Left ventricle myocardium inferior (tissue), 1 donor: Measurements from ENCODE around the gene RASGRP3. TPM values are rescaled to one million over a fixed set of nuclear protein-coding genes. Genes with fewer than 3 reads are reported as not detected.

Source experiments
- DNase-seq: peaks from one replicate; pipeline ENCODE4 v3.0.0-alpha.2; 2020
- H3K27ac ChIP-seq: fragments of 200-600 bp; replicated peaks from 2 replicates; pipeline ENCODE4 v1.8.0; 2021
- H3K27me3 ChIP-seq: fragments of 200-600 bp; 2 replicates; pipeline ENCODE4 v1.8.0; 2021; ENCODE audit warnings: low read depth
- H3K36me3 ChIP-seq: fragments of 200-600 bp; 2 replicates; pipeline ENCODE4 v1.8.0; 2021
- H3K4me1 ChIP-seq: fragments of 200-600 bp; 2 replicates; pipeline ENCODE4 v1.8.0; 2021
- H3K4me3 ChIP-seq: fragments of 200-600 bp; 2 replicates; pipeline ENCODE4 v1.8.0; 2021; ENCODE audit warnings: mild to moderate bottlenecking, moderate library complexity
- H3K9me3 ChIP-seq: fragments of 200-600 bp; replicated peaks from 2 replicates; pipeline ENCODE4 v1.8.0; 2021
- intact Hi-C: fragments of 100-400 bp; cut with micrococcal nuclease; formaldehyde crosslinking; loops from one replicate; pipeline ENCODE4 v1.11.0; 2022
- total RNA-seq: library from RNA; stranded (reverse); fragmentation: NEBNext Ultra II Directional; extraction: Animal tissue kit (Norgen Biotek cat#: 25700); gene quantifications from one replicate; pipeline ENCODE4 v1.2.1, GENCODE V29; 2021
- TF ChIP-seq, protein P1 (sequence below): fragments of 200-600 bp; IDR thresholded peaks from 2 replicates; pipeline ENCODE4 v1.8.0; 2021; ENCODE audit warnings: antibody characterized with exemption, mild to moderate bottlenecking, borderline replicate concordance
- donor health status: DM: no; HTN: yes; CAD: no; lungs with severe emphysema.

The RASGRP3 gene
- total RNA-seq, 1 donor from 2014 or later: 69.2 TPM

DNA sequence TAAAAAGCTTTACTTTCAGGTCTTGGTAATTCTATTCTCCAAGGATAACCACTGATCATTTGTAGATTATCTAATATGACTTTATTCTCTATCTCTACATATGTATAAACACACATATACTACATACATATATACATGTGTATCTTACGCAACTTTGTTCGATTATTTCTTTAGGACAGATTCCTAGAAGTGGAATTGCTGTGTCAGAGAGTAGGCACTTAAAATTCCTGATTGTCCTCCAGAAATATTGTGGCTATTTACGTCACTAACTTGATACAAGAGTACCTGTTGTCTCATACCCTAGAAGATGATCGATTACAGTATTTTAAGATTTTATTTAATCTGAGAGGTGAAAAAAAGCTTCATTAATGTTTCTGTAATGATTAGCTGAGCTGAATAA lies 64.8 kb downstream of the RASGRP3 start:
- H3K4me1 ChIP-seq: peaks cover 43% of the 10 kb centered on the region
- no peak for DNase-seq
- peak overlapping the region; percentile 71 for H3K27ac ChIP-seq
- intact Hi-C loops: no loop called here
- peaks cover 31% of the 10 kb centered on the region for H3K36me3 ChIP-seq
- H3K4me3 ChIP-seq: no peak overlapping the region
- no peaks in the 10 kb centered on the region for H3K27me3 ChIP-seq
- H3K9me3 ChIP-seq: peaks cover 6% of the 10 kb centered on the region
- TF ChIP-seq, protein P1, sequence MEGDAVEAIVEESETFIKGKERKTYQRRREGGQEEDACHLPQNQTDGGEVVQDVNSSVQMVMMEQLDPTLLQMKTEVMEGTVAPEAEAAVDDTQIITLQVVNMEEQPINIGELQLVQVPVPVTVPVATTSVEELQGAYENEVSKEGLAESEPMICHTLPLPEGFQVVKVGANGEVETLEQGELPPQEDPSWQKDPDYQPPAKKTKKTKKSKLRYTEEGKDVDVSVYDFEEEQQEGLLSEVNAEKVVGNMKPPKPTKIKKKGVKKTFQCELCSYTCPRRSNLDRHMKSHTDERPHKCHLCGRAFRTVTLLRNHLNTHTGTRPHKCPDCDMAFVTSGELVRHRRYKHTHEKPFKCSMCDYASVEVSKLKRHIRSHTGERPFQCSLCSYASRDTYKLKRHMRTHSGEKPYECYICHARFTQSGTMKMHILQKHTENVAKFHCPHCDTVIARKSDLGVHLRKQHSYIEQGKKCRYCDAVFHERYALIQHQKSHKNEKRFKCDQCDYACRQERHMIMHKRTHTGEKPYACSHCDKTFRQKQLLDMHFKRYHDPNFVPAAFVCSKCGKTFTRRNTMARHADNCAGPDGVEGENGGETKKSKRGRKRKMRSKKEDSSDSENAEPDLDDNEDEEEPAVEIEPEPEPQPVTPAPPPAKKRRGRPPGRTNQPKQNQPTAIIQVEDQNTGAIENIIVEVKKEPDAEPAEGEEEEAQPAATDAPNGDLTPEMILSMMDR: no peak

DNA sequence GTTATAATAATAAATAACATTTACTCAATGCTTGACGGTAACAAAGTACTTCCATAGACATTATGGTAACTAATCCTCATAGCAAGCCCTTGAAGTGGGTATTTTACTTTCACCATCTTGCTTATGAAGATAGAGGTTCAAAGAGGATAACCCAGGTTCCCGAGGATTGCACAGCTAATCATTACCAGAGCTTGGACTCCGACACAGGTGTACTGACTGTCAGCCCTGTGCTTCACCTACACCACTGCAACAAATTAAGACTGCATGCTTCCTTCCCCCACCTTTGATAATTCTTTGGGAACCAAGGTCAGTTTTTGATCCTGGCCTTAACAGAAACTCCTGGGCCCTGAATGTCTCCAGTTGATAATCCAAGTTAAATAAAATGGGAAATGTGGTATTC lies 73.8 kb downstream of the RASGRP3 start:
- Histone ChIP-seq H3K36me3 (peaks cover 39% of the 10 kb centered on the region), H3K4me1 (peaks cover 39% of the 10 kb centered on the region), H3K4me3 (no peak overlapping the region), H3K27me3 (no peaks in the 10 kb centered on the region), H3K9me3 (no peaks in the 10 kb centered on the region), H3K27ac (no peak overlapping the region)
- intact Hi-C loops: no loop called here
- DNase-seq: no peak
- TF ChIP-seq, protein P1: no peak

DNA sequence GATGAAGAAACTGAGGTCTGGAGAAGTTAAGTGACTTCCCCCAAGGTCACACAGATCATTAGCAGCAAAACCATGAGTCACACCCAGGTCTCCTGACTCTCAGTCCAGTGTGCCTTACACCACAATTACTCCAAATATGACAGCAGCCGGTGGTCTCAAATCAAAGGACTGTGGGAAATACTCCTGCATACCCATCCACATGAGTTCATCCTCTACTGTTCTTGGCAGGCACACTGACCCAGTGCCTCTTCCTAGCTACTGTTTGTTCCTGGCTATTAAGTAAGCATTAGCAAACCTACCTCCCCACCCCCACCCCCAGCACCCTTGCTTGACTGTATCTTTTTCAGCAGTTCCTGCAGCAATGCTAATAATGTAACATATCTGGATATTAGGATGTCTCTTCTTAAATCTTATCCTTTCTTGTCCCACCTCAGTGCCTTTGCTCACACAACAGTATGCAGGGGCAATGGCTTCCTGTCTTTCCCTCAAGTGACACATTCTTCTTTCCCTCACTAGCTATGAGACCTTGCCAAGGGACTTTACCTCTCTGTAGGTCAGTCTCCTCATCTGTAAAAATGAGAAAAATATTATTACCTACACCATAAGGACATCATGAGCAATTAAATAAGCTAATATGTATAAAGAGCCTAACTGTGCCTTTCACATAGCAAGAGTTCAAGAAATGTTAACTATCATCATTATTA lies 76.5 kb downstream of the RASGRP3 start:
- intact Hi-C loops: no loop called here
- Histone ChIP-seq H3K4me3 (no peak overlapping the region), H3K27ac (peak overlapping the region; percentile 50), H3K4me1 (peaks cover 54% of the 10 kb centered on the region), H3K9me3 (no peaks in the 10 kb centered on the region), H3K36me3 (peaks cover 28% of the 10 kb centered on the region), H3K27me3 (no peaks in the 10 kb centered on the region)
- DNase-seq: no peak
- TF ChIP-seq, protein P1: no peak

DNA sequence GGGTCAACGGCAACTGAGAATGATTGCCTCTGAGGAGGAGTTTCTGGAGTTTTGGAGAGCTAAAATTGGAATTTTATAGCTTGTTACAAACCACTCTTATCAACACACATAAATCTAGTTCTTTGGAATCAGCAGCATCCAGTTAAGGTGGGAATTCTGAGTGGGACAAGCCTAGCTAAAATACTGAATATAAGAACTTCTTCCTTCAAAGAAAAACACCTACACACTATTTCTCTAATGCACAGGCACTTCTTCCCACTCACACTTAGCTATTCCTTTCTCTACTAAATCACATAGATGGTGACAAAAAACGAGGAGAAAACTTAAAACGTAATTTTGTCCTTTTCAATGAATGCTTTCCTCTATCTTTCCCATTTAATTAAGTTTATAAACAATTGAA lies 79.2 kb downstream of the RASGRP3 start:
- Histone ChIP-seq H3K27ac (peak overlapping the region; percentile 76), H3K36me3 (peaks cover 28% of the 10 kb centered on the region)
- TF ChIP-seq, protein P1: no peak

DNA sequence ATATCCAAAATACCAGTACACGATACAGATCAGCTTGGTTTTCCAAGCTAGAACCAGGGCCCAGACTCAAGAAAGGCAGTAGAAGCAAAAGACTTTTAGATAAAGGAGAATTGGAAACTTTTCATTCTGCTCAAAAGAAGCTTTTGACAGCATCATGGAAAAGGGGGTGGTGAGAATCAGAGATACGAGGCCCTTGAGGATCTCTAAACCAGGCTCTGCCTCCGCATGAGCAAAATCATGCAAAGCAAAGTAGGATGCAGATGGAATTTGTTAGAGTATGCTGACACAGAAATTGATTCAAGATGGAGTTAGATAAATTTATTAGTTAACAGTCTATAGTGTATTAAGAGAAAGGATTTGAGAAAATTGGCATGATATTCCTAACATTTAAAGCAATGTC lies 82.9 kb downstream of the RASGRP3 start:
- H3K4me3 ChIP-seq: no peak overlapping the region
- TF ChIP-seq, protein P1: no peak
- H3K4me1 ChIP-seq: peaks cover 34% of the 10 kb centered on the region
- DNase-seq: no peak
- intact Hi-C loops: no loop called here
- no peaks in the 10 kb centered on the region for H3K27me3 ChIP-seq
- peak overlapping the region; percentile 10 for H3K27ac ChIP-seq
- peaks cover 42% of the 10 kb centered on the region for H3K36me3 ChIP-seq
- no peaks in the 10 kb centered on the region for H3K9me3 ChIP-seq

More for the DNA sequence above, 79.2 kb downstream of the RASGRP3 start:
- Histone ChIP-seq H3K9me3 (no peaks in the 10 kb centered on the region), H3K4me3 (no peak overlapping the region), H3K27me3 (no peaks in the 10 kb centered on the region), H3K4me1 (peaks cover 57% of the 10 kb centered on the region)
- intact Hi-C loops: no loop called here
- DNase-seq: no peak
